Measurements from ENCODE around the gene SAP30.
A peak's percentile ranks its signal among the peaks of the same experiment; 100 is the strongest.

SAP30 gene

GRCh38 chr4:173370477-173371291, at the start of gene SAP30:
Gene SAP30 (plus strand): TSS chr4:173370954. CDS start chr4:173371183, 229 bp downstream.
- no peak for TF ChIP-seq CTCF (IDR thresholded peaks at IDR 0.05; ENCODE audit: control insufficient read depth, insufficient read depth, low read depth, low read length, missing control alignments)
- DNase-seq (ENCODE audit: low read depth), result peak; percentile 93
- H3K4me3 ChIP-seq (ENCODE audit: control insufficient read depth, low read depth, low read length), result peak within 1 kb of the TSS; percentile 87

- TF ChIP-seq CTCF (IDR thresholded peaks at IDR 0.05; ENCODE audit: control insufficient read depth, insufficient read depth, low read depth, low read length, missing control alignments), result no peak
- DNase-seq (ENCODE audit: low read depth), result no peak
These were observed 45.6 kb upstream of the SAP30 start for GRCh38 chr4:173325007-173325736.

GRCh38 chr4:173328236-173328901, 42.4 kb upstream of the SAP30 start:
- H3K4me3 ChIP-seq (ENCODE audit: control insufficient read depth, low read depth, low read length), result no peak overlapping the region
- no peak for TF ChIP-seq CTCF (IDR thresholded peaks at IDR 0.05; ENCODE audit: control insufficient read depth, insufficient read depth, low read depth, low read length, missing control alignments)
- DNase-seq (ENCODE audit: low read depth), result no peak

More at GRCh38 chr4:173325007-173325736, 45.6 kb upstream of the SAP30 start:
- H3K4me3 ChIP-seq (ENCODE audit: control insufficient read depth, low read depth, low read length), result no peak overlapping the region

- H3K4me3 ChIP-seq (ENCODE audit: control insufficient read depth, low read depth, low read length), result no peak overlapping the region
- no peak for TF ChIP-seq CTCF (IDR thresholded peaks at IDR 0.05; ENCODE audit: control insufficient read depth, insufficient read depth, low read depth, low read length, missing control alignments)
- no peak for DNase-seq (ENCODE audit: low read depth)
These were observed 40.2 kb upstream of the SAP30 start for GRCh38 chr4:173330590-173330989.

- peak overlapping the region; percentile 93 for H3K4me3 ChIP-seq (ENCODE audit: control insufficient read depth, low read depth, low read length)
- TF ChIP-seq CTCF (IDR thresholded peaks at IDR 0.05; ENCODE audit: control insufficient read depth, insufficient read depth, low read depth, low read length, missing control alignments), result no peak
- DNase-seq (ENCODE audit: low read depth), result no peak
These were observed 38.7 kb upstream of the SAP30 start for GRCh38 chr4:173332021-173332487.

GRCh38 chr4:173332963-173333657, 37.6 kb upstream of the SAP30 start:
- no peak for DNase-seq (ENCODE audit: low read depth)
- no peak for TF ChIP-seq CTCF (IDR thresholded peaks at IDR 0.05; ENCODE audit: control insufficient read depth, insufficient read depth, low read depth, low read length, missing control alignments)

More at GRCh38 chr4:173332963-173333657, 37.6 kb upstream of the SAP30 start:
- H3K4me3 ChIP-seq (ENCODE audit: control insufficient read depth, low read depth, low read length), result peak overlapping the region; percentile 93

Data from AG09309 (cell line).